Caki2 (cell line): ENCODE measurements around the gene PRIMA1. TPM values are rescaled to one million over a fixed set of nuclear protein-coding genes. Genes with fewer than 3 reads are reported as not detected.

Experiments
- DNase-seq: peaks from one replicate; pipeline ENCODE4 v3.0.0-alpha.2; 2015; ENCODE audit warnings: low read depth
- in situ Hi-C: cut with HindIII; loops from 2 replicates; pipeline ENCODE4 v1.10.0; 2016; ENCODE audit warnings: low sequenced_read_pairs, low pct_unique_long_range_greater_than_20kb, mixed read lengths
- total RNA-seq: library from RNA; depleted of rRNA; stranded (reverse); fragments of >200 nt; shearing (Covaris generic); gene quantifications from 2 replicates; pipeline ENCODE4 v1.2.3, GENCODE V29; 2014; ENCODE audit warnings: low replicate concordance; rRNA removed

Gene PRIMA1
- total RNA-seq, 1 experiment from 2014 or later: not detected

- in situ Hi-C loops: no loop called here
- DNase-seq: no peak
Observed at GRCh38 chr14:93674343-93674742, 113.9 kb downstream of the PRIMA1 start.

- in situ Hi-C loops: no loop called here
Observed at GRCh38 chr14:93669632-93670031, 118.7 kb downstream of the PRIMA1 start.

More at GRCh38 chr14:93669632-93670031, 118.7 kb downstream of the PRIMA1 start:
- DNase-seq: no peak

Other genes starting within 250 kb of the PRIMA1 start
- not detected in 2 replicates for gene FAM181A, start 138.9 kb upstream of the PRIMA1 start, total RNA-seq
- gene ASB2, start 188.1 kb upstream of the PRIMA1 start, total RNA-seq: 1.9 and 6.3 TPM in 2 replicates
- not detected in 2 replicates for gene CCDC197, start 208.8 kb upstream of the PRIMA1 start, total RNA-seq
- 2.9 and 3.2 TPM in 2 replicates for gene OTUB2, start 237.9 kb upstream of the PRIMA1 start, total RNA-seq